GM12865 (cell line): ENCODE measurements around the gene TMPRSS4.
A peak's percentile ranks its signal among the peaks of the same experiment; 100 is the strongest.

Experiments
- DNase-seq: peaks from one replicate; pipeline ENCODE4 v3.0.0; 2010; ENCODE audit warnings: low read depth
- H3K4me3 ChIP-seq: 2 replicates; pipeline ENCODE4 v1.5.1; 2011; ENCODE audit warnings: mild to moderate bottlenecking, low read depth, low read length, control low read depth
- TF ChIP-seq, protein P1 (sequence below): IDR thresholded peaks from 2 replicates; pipeline ENCODE4 v1.5.1; 2011; ENCODE audit warnings: low read length, control low read depth, low read depth, inconsistent platforms; ENCODE audit not compliant: insufficient read depth; ENCODE audit errors: missing control alignments

The TMPRSS4 gene, protein sequence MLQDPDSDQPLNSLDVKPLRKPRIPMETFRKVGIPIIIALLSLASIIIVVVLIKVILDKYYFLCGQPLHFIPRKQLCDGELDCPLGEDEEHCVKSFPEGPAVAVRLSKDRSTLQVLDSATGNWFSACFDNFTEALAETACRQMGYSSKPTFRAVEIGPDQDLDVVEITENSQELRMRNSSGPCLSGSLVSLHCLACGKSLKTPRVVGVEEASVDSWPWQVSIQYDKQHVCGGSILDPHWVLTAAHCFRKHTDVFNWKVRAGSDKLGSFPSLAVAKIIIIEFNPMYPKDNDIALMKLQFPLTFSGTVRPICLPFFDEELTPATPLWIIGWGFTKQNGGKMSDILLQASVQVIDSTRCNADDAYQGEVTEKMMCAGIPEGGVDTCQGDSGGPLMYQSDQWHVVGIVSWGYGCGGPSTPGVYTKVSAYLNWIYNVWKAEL

DNA sequence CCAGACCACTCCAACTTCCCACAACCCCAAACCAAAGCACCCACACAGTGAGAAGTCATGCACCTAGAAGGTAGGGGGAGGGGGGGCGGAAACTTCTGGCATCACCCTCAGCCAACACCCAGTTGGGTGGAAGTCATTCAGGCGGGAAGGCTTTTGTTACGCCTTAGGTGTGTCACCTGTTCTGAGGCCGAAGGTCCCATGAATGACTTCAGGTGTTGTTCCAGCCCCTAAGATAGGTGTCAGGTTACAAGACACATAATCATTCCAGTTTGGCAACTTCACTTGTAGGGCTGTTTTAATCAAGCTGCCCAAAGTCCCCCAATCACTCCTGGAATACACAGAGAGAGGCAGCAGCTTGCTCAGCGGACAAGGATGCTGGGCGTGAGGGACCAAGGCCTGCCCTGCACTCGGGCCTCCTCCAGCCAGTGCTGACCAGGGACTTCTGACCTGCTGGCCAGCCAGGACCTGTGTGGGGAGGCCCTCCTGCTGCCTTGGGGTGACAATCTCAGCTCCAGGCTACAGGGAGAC, at the start of gene TMPRSS4:
Gene TMPRSS4 (plus strand): TSS at position 325 of the 528 bp plus-strand sequence. CDS start 225 bp downstream, outside the sequence.
- DNase-seq = no peak
- TF ChIP-seq, protein P1, sequence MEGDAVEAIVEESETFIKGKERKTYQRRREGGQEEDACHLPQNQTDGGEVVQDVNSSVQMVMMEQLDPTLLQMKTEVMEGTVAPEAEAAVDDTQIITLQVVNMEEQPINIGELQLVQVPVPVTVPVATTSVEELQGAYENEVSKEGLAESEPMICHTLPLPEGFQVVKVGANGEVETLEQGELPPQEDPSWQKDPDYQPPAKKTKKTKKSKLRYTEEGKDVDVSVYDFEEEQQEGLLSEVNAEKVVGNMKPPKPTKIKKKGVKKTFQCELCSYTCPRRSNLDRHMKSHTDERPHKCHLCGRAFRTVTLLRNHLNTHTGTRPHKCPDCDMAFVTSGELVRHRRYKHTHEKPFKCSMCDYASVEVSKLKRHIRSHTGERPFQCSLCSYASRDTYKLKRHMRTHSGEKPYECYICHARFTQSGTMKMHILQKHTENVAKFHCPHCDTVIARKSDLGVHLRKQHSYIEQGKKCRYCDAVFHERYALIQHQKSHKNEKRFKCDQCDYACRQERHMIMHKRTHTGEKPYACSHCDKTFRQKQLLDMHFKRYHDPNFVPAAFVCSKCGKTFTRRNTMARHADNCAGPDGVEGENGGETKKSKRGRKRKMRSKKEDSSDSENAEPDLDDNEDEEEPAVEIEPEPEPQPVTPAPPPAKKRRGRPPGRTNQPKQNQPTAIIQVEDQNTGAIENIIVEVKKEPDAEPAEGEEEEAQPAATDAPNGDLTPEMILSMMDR = no peak
- H3K4me3 ChIP-seq = no peak within 1 kb of the TSS

DNA sequence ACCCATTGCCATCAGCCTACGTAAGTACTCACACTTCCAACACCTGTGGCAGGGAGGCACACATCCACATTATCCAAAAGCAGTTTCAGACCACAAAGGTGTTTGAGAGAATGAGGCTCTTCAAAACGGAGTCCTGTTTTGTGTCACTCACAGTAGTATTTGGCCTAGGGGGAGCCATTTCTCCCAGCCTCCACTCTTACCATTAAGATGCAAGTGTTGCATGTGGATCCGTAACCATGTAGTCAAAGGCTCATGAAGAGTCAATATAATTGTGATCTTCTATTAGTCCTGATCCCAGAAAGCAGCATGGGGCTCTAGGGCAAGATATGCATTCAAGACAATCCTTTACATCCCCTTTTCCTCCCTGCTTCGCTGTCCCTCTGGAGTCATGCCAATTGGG, 49.2 kb upstream of the TMPRSS4 start:
- no peak overlapping the region for H3K4me3 ChIP-seq
- DNase-seq = no peak
- TF ChIP-seq, protein P1 = no peak

DNA sequence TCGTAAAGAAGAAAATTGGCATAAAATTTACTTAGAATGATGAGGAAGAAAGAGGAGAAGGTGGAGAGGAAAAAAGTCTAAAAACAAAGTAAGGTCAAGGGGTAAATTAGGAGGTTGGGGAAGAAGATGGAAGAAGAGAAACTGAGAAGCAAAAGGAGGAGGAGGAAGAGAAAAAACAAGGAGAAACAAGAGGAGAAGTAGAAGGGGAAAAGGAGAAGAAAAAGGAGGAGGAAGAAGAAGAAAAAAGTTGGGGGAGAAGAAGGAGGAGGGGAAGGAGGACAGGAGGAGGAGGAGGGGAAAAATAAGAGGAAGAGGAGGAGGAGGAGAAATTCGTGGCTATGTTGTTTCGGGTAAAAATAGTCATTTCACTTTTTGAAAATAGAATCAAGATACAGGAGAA, 48.3 kb upstream of the TMPRSS4 start:
- no peak for DNase-seq
- H3K4me3 ChIP-seq = no peak overlapping the region
- TF ChIP-seq, protein P1 = no peak

DNA sequence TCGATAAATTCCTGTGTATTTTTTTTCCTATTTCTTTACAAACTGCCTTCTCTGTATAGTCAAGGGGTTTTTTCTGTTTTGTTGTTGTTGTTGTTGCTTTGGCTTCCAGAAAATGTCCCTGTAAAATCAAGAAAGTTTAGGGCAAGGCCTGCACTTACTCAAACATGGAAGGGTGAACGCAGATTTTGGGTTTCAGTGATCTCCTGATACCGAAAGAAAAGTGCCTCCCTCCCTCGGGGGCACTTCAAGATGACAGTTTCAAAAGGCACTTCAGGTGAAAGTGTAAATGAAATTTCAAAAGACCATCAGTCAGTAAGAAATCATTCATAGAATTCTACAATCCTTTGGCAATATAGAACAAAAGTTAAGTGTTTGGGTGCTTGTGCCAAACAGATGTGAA, 43.4 kb upstream of the TMPRSS4 start:
- DNase-seq = peak; percentile 80
- H3K4me3 ChIP-seq = no peak overlapping the region

DNA sequence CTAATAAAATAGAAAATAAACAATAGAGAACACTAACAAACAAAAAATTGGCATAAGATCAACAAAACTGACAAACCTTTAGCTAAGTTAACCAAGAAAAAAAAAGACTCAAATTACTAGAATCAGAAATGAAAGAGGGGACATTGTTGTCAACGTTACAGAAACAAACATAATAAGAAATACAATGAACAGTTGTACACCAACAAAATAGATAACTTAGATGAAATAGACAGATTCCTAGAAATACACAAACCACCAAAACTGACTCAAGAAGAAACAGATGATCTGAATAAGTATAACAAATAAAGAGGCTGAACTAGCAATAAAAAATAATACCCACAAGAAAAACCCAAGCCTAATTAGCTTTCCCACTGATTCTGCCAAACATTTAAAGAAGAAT, 34.7 kb upstream of the TMPRSS4 start:
- H3K4me3 ChIP-seq = no peak overlapping the region
- DNase-seq = no peak
- TF ChIP-seq, protein P1 = no peak

More for the DNA sequence above, 43.4 kb upstream of the TMPRSS4 start:
- TF ChIP-seq, protein P1 = no peak

DNA sequence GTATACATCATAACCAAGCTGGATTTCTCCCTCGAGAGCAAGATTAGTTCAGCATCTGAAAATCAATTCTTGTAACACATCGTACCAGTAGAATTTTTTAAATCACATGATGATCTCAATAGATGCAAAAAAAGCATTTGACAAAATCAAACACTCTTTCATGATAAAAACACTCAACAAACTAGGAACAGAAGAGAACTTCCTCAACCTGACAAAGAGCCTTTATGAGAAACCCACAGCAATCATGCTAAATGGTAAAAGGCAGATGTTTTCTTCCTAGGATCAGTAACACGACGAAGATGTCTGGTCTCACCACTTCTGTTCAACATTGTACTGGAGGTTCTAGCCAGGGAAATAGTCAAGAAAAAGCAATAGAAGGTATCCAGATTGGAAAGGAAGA, 34.1 kb upstream of the TMPRSS4 start:
- no peak overlapping the region for H3K4me3 ChIP-seq
- no peak for DNase-seq
- TF ChIP-seq, protein P1 = no peak
